Measurements from ENCODE around the gene STX2. TPM values are rescaled to one million over a fixed set of nuclear protein-coding genes. Genes with fewer than 3 reads are reported as not detected.

Gene STX2
- total and polyA plus RNA-seq, 10 of the 15 experiments (the other 5 are each of a cell fraction or from before 2014, with no cell fraction given), result 6.0 to 22.2 (median 10.0) TPM

GRCh38 chr12:130780880-130781575, 58.0 kb downstream of the STX2 start (continued):
- TF ChIP-seq MTA2 (IDR thresholded peaks at IDR 0.05; ENCODE audit: low read depth), result no peak
- TF ChIP-seq MEF2B (IDR thresholded peaks at IDR 0.05; ENCODE audit: partially characterized antibody, poor library complexity, severe bottlenecking), result no peak
- TF ChIP-seq MEF2A (IDR thresholded peaks at IDR 0.05; ENCODE audit: insufficient read depth, low read depth, low read length), result no peak

DNA sequence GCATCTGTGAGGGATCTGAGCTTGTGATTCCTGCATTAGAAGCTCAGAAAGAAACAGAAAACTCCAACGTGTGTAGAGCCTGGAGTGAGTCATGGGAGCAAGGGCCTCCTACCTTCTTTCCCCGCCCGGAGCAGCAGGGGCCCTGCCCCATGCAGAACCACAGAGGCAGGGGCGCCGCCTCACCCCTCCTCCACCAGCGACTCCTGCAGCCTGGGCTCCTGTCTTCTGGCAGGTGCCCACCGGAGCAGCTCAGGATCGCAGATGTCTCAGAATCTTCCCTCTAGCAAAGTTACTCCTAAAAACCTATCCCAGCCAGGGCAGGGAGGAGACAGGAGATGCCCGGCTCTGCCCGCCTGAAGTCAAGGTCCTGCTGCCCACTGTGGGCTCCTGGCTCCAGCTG, 58.7 kb downstream of the STX2 start:
- 87% methylated on average over 10 of the region's 10 CpGs for WGBS (ENCODE audit: insufficient coverage, insufficient replicate concordance, low lambda C conversion rate, missing lambda C conversion rate)
- intact Hi-C loops (cut with micrococcal nuclease; ENCODE audit: unreplicated experiment), result no loop called here
- DNase-seq (ENCODE audit: low read depth, low spot score), result no peak
- no peak for FAIRE-seq
- Histone ChIP-seq H3K36me3 (ENCODE audit: control insufficient read depth in 2 of 2, insufficient read depth in 2 of 2, low read length in 1 of 2) (no peaks in the 10 kb centered on the region), H3K4me1 (ENCODE audit: control insufficient read depth, insufficient read depth, low read length) (no peaks in the 10 kb centered on the region), H3K4me3 (no peak overlapping the region), H3K9me3 (replicated peaks; ENCODE audit: control insufficient read depth, insufficient read depth, low read length) (no peaks in the 10 kb centered on the region; the same call in 1 of the 3 replicates), H2AFZ (ENCODE audit: control insufficient read depth, low read depth, low read length) (no peak overlapping the region), H3K27me3 (replicated peaks in 1 of 2; ENCODE audit: control insufficient read depth in 2 of 2, insufficient read depth in 2 of 2, low read length in 1 of 2) (no peaks in the 10 kb centered on the region; a peak in 1 of 4 replicates), H3K9ac (ENCODE audit: control insufficient read depth, insufficient read depth, low read length) (no peak overlapping the region), H3K27ac (ENCODE audit: control insufficient read depth, insufficient read depth) (no peak overlapping the region), H3K79me2 (ENCODE audit: control insufficient read depth, insufficient read depth, low read length) (no peaks in the 10 kb centered on the region), H3K4me2 (ENCODE audit: control insufficient read depth, insufficient read depth) (no peak overlapping the region), H4K20me1 (ENCODE audit: control insufficient read depth, insufficient read depth) (no peaks in the 10 kb centered on the region)
- no peak for ATAC-seq
- in situ Hi-C loops (cut with MboI), result no loop called here
- POLR2A ChIA-PET, result no interaction called here
- BruUV-seq (replicated peaks), result no TSS peak
- SMC1A ChIA-PET (ENCODE audit: uncharacterized antibody, unreplicated experiment), result interaction anchor here (0.6 kb wide), 1 partner anchor 37 kb away, joined by 3 read pairs; no protein-coding TSS in a partner anchor
- CTCF ChIA-PET, result no interaction called here
- RAD21 ChIA-PET (ENCODE audit: unreplicated experiment), result no interaction called here
- TF ChIP-seq BHLHE40 (IDR thresholded peaks at IDR 0.05; ENCODE audit: borderline replicate concordance in 1 of 2, low read depth in 2 of 2, low read length in 1 of 2) (no peak), NR2F1 (conservative IDR thresholded peaks at IDR 0.05) (no peak), SREBF2 (IDR thresholded peaks at IDR 0.05; ENCODE audit: low read length) (no peak), FOS (IDR thresholded peaks at IDR 0.05; ENCODE audit: borderline replicate concordance, extremely low read depth, insufficient read length) (no peak), ZSCAN29 (IDR thresholded peaks at IDR 0.05) (no peak), NKRF (conservative IDR thresholded peaks at IDR 0.05) (no peak), REST (IDR thresholded peaks at IDR 0.05; ENCODE audit: low read depth, low read length) (no peak), YY1 (IDR thresholded peaks at IDR 0.05; ENCODE audit: low read depth, low read length) (no peak), TBL1XR1 (IDR thresholded peaks at IDR 0.05; ENCODE audit: low read depth, low read length) (no peak), SREBF1 (IDR thresholded peaks at IDR 0.05; ENCODE audit: low read length) (no peak)

Measured in GM12878 (cell line).